GM19099 (cell line): ENCODE data around the gene ACAD11.

Source experiments
- POLR2A ChIP-seq: IDR thresholded peaks from 3 replicates; pipeline ENCODE4 v1.6.1; 2011; ENCODE audit warnings: low read depth; ENCODE audit not compliant: insufficient read length; ENCODE audit errors: extremely low read depth

Gene ACAD11

DNA sequence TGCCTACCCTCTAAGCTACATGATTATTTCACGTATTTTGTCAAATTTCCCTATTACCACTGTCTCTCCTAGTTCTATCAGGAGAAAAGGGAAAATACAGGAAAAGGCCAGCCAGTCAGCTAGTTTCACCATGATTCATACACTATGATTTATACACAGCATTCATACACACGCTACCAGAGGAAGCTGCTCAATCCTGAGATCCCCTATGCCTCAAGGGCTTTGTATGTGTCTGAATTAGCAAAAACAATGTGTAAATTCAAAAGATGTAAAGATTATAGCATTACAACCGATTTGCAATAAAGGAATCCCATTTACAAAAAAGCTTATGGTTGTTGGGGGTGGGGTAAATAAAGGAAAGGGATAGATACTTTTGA lies 65.7 kb downstream of the ACAD11 start:
- TF ChIP-seq POLR2A = no peak

DNA sequence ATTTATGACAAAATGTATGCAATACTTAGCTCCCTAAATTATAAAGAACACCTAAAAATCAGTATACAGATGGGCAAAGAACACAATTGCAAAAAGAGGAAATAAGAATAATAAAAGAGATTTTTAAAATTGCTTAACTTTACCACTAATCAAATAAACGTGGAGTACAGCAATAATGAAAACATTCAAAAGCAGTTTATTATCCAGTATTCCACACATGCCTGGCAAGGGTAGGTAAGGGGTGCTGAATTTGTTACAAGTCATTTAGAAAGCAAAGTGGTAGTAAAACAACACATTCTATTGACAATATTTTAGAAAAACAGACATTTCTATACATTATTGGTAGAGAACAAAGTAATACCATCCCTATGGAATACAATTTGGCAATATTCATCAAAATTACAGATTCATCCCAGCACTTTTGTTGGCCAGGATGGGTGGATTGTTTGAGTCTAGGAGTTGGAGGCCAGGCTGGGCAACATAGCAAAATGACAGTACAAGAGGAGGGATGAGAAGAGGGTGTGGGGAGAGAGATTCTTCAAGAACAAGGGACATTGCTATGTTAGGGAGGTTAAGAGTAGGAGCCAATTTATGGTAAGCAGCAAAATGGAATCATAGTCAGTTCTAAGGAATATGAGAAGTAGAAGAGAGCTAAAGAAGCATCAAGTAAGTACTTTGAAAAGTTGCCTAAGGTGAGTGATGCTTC lies 66.2 kb downstream of the ACAD11 start:
- TF ChIP-seq POLR2A = no peak

DNA sequence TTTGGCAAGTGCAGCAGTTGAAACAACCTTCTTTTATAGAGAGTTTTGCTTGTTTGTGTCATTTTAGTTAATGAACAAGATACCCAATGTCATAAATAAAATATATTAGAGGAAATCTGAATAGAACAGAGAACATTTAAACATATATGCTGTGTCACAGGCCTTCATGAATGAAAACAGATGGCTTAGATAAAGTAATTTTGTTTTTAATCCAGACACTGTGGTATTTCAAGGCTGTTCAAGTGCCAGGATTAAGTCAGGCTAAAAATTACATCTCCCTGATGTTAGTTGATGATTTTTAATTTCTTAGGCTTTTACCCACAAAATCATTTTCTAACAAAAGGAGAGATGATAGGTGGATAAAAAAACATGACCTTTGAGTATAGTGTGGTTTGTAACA lies 67.4 kb downstream of the ACAD11 start:
- no peak for TF ChIP-seq POLR2A

DNA sequence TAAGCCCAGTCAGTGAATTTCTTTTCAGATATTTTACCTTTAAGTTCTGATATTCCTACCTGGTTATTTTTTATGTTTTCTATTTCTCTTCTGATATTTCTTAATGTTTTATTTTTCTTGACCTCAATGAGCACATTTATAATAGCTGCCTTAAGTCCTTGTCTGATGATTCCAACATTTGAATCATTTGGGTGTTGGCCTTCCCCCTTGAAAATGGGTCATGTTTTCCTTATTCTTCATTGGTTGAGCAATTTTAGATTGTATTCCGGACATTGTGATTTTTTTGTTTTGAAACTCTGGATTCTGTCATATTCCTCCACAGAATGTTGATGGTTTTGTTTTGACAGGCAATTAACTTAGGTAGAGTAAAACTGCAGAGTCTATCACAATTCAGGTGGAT lies 72.2 kb downstream of the ACAD11 start:
- TF ChIP-seq POLR2A = no peak

DNA sequence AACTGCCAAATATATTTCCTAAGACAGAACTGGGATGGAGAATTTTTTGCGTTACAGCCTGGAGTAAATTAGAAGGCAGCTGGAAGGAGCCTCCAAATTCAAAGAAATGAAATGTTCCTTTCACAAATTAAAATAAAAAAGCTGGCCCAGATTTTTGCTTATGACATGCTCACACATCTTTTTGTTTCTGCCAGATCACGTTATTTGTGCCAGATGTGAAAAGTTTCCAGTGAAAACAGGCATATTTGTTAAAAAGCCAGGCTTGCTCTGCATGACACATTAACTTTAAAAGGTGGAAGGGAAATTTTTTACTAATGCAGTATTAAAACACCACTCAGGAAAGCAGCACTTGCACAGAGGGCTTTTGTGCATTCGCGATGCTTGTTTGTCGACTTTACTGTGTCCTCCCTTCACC lies 85.8 kb downstream of the ACAD11 start:
- TF ChIP-seq POLR2A = no peak

DNA sequence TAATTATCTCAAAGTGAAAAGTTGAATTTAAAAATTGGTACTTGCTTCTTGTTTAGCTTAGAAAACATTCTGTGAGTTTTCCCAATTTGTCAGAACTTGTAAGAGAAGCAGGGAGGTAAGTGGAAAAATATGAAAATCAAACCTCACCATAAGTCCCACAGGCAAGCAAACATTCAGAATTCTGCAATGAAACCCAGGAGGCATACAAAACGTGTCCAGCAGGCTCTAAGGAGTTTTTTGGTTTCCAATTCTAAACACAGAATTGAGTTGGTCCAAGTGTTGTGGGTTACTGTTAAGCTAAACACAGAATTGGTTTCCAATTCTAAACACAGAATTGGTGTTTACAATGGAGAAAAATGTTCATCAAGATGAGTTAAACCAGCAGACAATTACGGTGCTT lies 89.6 kb downstream of the ACAD11 start:
- TF ChIP-seq POLR2A = no peak

DNA sequence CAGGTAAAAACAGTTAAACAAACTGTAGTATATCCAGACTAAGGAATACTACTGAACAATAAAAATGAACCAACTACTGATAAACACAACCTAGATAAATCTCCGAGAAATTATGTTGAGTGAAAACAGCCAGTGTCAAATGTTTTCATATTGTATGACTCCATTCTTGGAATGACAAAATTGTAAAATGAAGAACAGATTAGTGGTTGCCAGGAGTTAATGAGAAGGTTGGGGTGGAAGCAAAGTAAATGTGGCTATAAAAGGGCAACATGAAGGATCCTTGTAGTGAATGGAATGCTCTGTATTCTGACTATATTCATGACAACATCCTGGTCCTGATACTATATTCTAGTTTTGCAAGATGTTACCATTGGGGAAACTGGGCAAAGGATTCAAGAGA lies 90.0 kb downstream of the ACAD11 start:
- no peak for TF ChIP-seq POLR2A

DNA sequence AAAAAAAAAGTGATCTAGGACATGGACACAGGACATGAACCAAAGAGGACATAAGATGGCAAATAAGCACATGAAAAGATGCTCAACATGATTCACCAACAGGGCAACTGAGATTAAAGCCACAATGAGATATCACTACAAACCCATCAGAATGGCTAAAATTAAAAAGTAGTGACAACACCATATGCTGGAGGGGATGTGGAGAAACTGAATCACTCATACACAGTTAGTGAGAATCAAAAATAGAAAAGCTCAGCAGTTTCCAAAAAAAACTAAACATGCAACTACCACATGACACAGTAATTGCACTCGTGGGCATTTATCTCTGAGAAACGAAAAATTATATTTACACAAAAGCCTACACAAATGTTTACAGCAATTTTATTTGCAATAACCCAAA lies 90.5 kb downstream of the ACAD11 start:
- TF ChIP-seq POLR2A = no peak

DNA sequence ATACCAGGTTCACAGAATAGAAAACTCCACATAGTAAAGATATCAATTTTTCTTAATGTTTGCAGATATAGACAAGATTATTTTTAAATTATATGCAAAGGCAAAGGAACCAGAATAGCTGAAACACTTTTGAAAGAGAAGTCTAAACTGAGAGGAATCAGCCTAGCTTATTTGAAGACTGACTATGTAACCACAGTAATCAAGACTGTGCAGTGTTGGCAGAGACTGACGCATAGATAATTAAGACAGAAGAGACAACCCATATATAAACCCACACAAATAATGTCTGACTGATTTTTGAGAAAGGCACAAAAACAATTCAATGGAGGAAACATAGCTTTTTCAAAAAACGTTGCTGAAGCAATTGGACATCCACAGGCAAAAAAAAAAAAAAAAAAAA lies 91.2 kb downstream of the ACAD11 start:
- no peak for TF ChIP-seq POLR2A

DNA sequence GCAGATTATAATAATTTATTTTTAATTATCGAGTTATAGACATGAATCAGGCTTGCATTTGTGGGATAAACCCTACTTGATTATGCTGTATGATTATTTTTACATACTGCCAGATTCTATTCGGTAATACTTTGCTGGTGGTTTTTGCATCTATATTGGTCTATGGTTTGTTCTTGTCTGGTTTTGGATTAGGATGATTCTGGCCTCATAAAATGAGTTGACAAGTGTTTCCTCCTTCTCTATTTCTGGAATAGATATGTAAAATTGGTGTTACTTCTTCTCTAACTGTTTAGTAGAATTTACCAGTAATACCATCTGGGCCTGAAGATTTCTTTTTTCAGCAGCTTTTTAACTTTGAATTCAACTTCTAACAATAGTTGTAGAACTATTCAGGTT lies 95.5 kb downstream of the ACAD11 start:
- TF ChIP-seq POLR2A = no peak

DNA sequence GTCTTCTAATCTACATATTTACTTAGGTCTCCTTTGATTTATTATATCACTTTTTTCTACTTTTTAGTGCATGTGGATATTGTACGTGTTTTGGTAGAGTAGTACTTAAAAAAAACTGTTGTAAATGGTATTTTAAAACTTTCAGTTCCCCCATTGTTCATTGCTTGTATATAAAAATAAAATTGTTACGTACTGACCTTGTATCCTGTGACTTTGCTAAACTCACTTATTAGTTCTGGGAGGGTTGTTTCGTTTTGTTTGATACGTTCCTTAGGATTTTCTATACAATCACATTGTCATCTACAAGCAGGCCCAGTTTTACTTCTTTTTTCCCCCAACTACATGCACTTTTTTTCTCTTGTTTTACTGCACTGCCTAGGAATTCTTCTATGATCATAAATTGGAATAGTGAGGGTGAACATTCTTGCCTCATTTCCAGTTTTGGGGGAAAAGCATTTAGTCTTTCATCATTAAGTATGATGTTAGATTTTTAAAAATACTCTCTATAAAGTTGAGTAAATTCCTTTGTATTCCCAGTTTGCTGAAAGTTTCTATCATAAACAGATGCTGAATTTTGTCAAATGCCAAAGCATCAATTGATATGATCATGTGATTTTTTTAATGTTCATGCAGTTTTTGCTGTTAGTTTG lies 96.1 kb downstream of the ACAD11 start:
- no peak for TF ChIP-seq POLR2A

DNA sequence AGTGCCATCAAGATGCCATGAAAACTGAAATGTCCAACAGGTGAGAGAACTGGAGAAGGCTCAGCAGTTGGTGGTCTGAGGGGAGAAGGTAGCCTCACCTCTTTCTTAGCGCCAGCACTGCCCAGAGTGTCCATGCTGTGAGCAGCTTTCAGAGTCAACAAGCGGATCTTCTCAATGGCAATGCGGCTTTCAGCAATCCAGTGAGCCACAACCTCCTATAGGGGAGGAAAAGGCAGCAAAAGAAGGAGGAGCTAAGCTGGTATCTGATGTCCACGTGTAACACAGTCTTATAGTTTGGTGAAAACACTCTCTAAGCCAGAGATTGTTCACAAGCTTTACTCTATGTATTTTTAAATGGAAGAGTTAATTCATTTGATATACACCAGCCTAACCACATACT lies 98.6 kb downstream of the ACAD11 start:
- TF ChIP-seq POLR2A = no peak

DNA sequence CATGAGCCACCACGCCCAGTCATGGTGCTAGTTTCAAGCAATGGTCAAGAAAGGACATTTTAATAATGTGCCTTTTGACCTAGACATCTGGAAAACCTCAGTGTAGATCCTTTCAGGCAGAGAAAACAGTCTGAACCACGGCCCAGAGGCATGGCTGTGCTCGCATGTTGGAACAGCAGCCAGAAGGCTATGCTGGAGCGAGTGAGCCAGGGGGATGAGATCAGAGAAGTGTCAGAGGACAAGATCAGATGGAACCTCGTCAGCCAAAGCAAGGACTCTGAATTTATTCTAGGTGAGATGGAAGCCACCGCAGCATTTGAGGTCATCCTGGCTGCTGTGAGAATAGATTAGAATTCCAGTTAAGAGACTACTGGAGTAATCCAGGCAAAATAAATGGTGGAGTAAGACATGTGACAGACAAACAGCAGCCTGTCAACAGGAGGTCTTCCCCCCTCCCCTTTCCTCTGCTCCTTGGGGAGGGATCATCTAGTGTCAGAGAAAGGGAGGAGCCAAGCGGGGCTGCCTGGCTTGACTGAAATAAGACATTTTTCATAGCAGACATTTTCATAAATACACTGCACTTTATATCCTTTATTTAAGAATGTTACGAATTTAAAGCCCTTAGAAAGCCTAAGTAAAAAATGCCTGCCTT lies 103.0 kb downstream of the ACAD11 start:
- no peak for TF ChIP-seq POLR2A

DNA sequence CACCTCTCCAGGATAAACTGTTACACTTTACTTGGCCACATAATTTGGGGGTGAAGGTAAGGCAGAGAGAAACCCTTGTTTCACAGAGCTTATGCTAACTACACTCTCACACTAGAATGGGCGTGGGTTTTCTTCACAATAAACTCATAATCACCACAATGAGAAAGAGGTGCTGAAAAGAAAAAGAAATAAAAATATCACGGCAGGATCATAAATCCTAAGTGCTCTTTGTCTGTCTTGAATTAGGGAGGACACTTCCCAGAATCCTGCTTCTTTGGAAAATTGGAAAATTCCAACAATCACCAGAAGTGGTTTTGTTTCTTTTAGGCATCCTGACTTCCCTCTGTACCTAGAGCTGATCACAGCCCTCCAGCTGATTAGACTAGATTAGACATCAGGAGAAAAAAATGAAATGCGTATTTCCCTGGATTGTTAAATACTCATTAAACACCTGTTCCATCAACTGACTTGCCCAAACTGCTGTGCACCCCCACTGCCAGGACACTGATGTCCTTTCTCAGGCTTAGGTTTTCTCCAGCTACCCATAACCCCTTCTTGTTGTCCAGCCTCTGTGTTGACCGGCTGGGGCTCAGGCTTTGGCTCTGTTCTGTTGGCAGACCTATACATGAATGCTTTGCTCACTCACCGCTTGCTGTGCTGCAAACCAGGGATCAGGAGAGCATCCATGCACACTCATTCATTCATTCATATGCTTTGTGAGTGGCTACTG lies 104.1 kb downstream of the ACAD11 start:
- TF ChIP-seq POLR2A = no peak

DNA sequence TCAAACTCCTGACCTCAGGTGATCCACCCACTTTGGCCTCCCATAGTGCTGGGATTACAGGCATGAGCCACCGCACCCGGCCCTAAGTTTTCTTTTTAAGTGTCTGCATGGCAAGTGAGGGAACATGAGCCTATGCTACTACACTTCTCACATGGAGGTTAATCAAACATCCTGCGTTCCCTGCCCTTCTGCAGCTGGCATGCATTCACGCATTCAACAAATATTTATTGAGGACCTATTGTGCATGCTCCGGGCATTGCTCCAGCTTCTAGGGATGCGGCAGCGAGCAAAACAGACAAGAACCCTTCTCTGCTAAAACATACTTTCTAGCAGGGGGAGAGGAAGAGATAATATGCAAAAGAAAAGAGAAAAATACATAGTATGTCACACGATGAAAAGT lies 105.2 kb downstream of the ACAD11 start:
- no peak for TF ChIP-seq POLR2A

DNA sequence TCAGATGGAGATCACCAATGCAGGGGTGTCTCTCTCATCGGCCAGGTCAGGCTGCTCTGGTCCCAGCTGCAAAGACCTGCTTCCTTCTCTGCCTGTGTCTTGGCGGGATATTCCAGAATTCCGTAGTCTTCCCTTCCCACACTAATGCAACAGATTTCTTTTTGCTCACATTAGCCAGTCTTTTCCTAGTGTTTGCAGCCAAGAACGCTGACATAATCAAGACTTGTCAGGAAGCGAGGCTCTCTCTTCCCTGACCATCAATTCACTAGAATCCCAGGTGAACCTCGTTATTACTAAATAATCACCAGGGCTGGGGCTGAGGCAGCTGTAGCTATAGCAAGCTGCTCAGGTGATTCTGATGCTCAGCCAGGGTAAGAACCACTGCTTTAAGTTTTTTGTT lies 105.8 kb downstream of the ACAD11 start:
- TF ChIP-seq POLR2A = no peak
